ENCODE data around the gene EIF2AK3.
"Not testable (repeated sequence)": the region's sequence is repeated elsewhere in the genome, so short reads cannot be mapped to it uniquely, and the experiment has no call there.

Gene EIF2AK3

DNA sequence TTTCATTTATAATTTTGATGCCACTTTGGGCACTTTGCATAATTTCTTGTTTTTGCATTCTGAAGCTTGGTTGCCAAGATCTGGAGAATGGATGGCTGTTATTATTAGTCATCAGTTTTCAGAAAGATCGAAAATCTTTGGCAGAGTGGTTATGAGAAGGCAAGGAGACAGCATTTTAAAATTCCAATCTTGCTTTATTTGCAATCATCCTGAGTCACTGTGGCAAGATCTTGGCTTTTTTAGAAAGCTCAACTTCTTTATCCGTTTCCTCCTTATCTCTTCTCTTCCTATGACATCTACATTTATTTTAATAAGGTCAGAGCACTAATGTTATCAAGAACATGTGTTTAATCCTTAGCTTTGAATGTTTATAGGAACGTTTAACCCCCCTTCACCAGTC, 31.1 kb upstream of the EIF2AK3 start:
- H3K79me2 ChIP-seq (ENCODE audit: control insufficient read depth, insufficient read depth, low read length, unreplicated experiment), result no peaks in the 10 kb centered on the region
- peak overlapping the region; percentile 86 for H3K27ac ChIP-seq (ENCODE audit: low read depth, low read length)
- peak overlapping the region; percentile 27 for H3K4me3 ChIP-seq (ENCODE audit: low read depth, low read length)
- peaks cover 43% of the 10 kb centered on the region for H3K4me1 ChIP-seq (ENCODE audit: control insufficient read depth, insufficient read depth, low read length, unreplicated experiment)
- no peaks in the 10 kb centered on the region for H3K27me3 ChIP-seq (ENCODE audit: insufficient read depth, low read length)
- peak overlapping the region; percentile 26 for H2AFZ ChIP-seq (ENCODE audit: low read length, unreplicated experiment)
- H3K36me3 ChIP-seq (ENCODE audit: insufficient read depth, low read length), result no peaks in the 10 kb centered on the region

DNA sequence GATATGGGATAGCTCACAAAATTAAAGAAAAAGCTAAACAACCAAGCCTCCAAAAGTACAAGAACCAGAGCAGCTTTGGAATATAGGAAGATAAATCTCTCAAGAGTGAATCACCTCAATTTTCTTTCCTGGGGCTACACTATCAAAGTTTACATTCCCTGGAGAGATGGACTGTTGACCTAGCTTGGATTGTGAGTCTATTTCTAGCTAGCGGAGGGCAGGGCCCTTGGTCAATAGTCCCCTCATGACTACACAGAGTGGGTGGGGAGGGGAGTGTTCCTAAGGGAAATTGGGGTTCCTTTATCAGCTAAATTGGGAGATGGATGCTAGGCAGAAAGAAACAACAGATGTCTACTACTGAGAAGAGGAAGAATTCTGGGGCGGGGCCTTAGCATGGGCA, 29.9 kb upstream of the EIF2AK3 start:
- Histone ChIP-seq H3K4me3 (ENCODE audit: low read depth, low read length) (peak overlapping the region; percentile 50; the same call in 1 of the 2 replicates), H2AFZ (ENCODE audit: low read length, unreplicated experiment) (peak overlapping the region; percentile 98), H3K36me3 (ENCODE audit: insufficient read depth, low read length) (no peaks in the 10 kb centered on the region), H3K79me2 (ENCODE audit: control insufficient read depth, insufficient read depth, low read length, unreplicated experiment) (no peaks in the 10 kb centered on the region), H3K4me1 (ENCODE audit: control insufficient read depth, insufficient read depth, low read length, unreplicated experiment) (peaks cover 43% of the 10 kb centered on the region), H3K27ac (ENCODE audit: low read depth, low read length) (peak overlapping the region; percentile 86), H3K27me3 (ENCODE audit: insufficient read depth, low read length) (no peaks in the 10 kb centered on the region)

DNA sequence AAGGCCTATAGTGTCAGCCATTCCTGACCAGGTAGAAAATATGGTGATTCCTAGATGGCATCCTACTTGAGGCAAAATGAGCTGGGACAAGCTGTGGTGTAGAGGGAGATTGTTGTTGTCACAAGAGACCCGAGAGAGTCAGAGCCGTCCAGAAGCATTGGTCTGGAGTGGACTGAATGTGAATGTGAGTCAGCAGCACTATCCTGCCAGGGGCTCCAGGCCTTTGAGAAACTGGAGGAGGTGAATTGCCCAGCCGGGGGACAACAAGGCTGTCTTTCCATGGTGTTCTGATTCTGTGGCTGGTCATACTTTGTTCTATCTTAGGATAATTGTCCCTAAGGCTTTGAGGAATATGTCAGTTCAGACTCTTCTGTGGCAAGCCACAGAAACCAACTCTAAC, 29.4 kb upstream of the EIF2AK3 start:
- H2AFZ ChIP-seq (ENCODE audit: low read length, unreplicated experiment), result peak overlapping the region; percentile 98
- no peaks in the 10 kb centered on the region; the same call in 1 of the 2 replicates for H3K27me3 ChIP-seq (ENCODE audit: insufficient read depth, low read length)
- H3K36me3 ChIP-seq (ENCODE audit: insufficient read depth, low read length), result no peaks in the 10 kb centered on the region

DNA sequence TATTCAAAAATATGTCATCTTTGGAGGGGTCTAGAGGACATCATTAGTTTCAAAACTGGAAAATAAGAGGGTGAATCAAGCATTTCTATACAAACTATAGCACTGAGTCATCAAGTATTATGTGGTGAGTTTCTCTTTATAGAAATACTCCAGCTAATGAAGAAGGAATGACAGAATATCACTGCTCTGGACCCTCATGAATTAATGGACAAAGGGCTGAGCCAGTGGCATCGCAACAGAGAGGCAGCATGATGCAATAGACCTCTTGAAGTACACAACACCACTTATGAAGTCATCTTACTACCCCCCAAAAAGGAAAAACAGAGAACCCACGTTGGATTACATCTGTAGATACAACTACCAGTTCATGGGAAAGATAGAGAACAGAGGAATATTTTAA, 27.4 kb upstream of the EIF2AK3 start:
- Histone ChIP-seq H3K36me3 (ENCODE audit: insufficient read depth, low read length) (no peaks in the 10 kb centered on the region), H3K4me1 (ENCODE audit: control insufficient read depth, insufficient read depth, low read length, unreplicated experiment) (peaks cover 38% of the 10 kb centered on the region), H3K4me3 (ENCODE audit: low read depth, low read length) (no peak overlapping the region), H3K79me2 (ENCODE audit: control insufficient read depth, insufficient read depth, low read length, unreplicated experiment) (no peaks in the 10 kb centered on the region), H3K27me3 (ENCODE audit: insufficient read depth, low read length) (no peaks in the 10 kb centered on the region; the same call in 1 of the 2 replicates), H2AFZ (ENCODE audit: low read length, unreplicated experiment) (no peak overlapping the region), H3K27ac (ENCODE audit: low read depth, low read length) (peak overlapping the region; percentile 58)

More for the DNA sequence above, 29.4 kb upstream of the EIF2AK3 start:
- H3K79me2 ChIP-seq (ENCODE audit: control insufficient read depth, insufficient read depth, low read length, unreplicated experiment), result no peaks in the 10 kb centered on the region
- H3K27ac ChIP-seq (ENCODE audit: low read depth, low read length), result peak overlapping the region; percentile 86
- peaks cover 43% of the 10 kb centered on the region for H3K4me1 ChIP-seq (ENCODE audit: control insufficient read depth, insufficient read depth, low read length, unreplicated experiment)
- peak overlapping the region; percentile 50 for H3K4me3 ChIP-seq (ENCODE audit: low read depth, low read length)

DNA sequence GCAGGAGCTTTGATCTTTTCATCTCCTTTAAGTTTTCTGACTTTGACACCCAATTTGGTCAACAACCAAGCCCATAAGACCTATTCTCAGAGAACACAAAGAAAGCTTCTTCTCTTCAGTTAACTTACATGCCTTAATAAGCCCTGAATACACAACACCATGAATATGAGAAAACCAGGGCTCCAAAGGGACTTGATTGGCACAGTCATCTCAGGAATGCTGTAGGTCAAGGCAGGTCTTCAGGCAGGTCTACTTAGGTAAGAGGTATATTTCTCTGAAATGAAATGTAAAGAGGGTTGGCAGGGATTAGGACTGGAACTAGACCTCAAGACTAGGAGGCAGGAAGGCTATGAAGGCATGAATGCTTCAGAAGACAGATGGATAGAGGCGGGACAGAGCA, 24.4 kb upstream of the EIF2AK3 start:
- Histone ChIP-seq H2AFZ (ENCODE audit: low read length, unreplicated experiment) (no peak overlapping the region), H3K27ac (ENCODE audit: low read depth, low read length) (no peak overlapping the region), H3K4me3 (ENCODE audit: low read depth, low read length) (no peak overlapping the region), H3K4me1 (ENCODE audit: control insufficient read depth, insufficient read depth, low read length, unreplicated experiment) (peaks cover 10% of the 10 kb centered on the region), H3K79me2 (ENCODE audit: control insufficient read depth, insufficient read depth, low read length, unreplicated experiment) (no peaks in the 10 kb centered on the region), H3K36me3 (ENCODE audit: insufficient read depth, low read length) (no peaks in the 10 kb centered on the region), H3K27me3 (ENCODE audit: insufficient read depth, low read length) (no peaks in the 10 kb centered on the region; the same call in 1 of the 2 replicates)

DNA sequence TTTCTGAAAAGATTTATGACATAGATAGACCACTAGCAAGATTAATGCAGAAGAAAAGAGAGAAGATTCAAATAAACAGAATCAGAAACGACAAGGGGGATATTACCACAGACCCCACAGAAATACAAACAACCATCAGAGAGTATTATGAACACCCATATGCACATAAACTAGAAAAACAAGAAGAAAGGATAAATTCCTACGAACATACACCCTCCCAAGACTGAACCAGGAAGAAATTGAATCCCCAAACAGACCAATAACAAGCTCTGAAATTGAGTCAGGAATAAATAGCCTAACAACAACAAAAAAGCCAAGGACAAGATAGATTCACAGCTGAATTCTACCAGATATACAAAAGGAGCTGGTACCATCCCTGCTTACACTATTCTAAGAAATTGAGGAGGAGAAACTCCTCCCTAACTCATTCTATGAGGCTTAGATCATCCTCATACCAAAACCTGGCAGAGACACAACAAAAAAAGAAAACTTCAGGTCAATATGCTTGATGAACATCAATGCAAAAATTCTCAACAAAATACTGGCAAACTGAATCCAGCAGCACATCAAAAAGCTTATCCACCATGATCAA, 18.1 kb upstream of the EIF2AK3 start:
- H3K4me3 ChIP-seq (ENCODE audit: low read depth, low read length); H3K27ac ChIP-seq (ENCODE audit: low read depth, low read length); H3K27me3 ChIP-seq (ENCODE audit: insufficient read depth, low read length); H3K36me3 ChIP-seq (ENCODE audit: insufficient read depth, low read length); H3K4me1 ChIP-seq (ENCODE audit: control insufficient read depth, insufficient read depth, low read length, unreplicated experiment); H2AFZ ChIP-seq (ENCODE audit: low read length, unreplicated experiment); H3K79me2 ChIP-seq (ENCODE audit: control insufficient read depth, insufficient read depth, low read length, unreplicated experiment): not testable (repeated sequence)

DNA sequence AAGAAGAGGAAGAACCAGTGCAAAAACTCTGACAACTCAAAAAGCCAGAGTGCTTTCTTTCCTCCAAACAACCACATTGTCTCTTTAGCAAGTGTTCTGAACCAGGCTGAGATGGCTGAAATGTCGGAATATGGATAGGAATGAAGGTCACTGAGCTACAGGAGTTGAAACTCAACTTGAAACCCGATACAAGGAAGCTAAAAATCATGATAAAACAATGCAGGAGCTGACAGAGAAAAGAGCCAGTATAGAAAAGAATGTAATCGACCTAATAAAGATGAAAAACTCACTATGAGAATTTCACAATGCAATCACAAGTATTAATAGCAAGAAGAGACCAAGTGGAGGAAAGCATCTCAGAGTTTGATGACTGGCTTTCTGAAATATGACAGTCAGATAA, 15.0 kb upstream of the EIF2AK3 start:
- Histone ChIP-seq H3K27ac (ENCODE audit: low read depth, low read length) (no peak overlapping the region), H3K4me1 (ENCODE audit: control insufficient read depth, insufficient read depth, low read length, unreplicated experiment) (peaks cover 27% of the 10 kb centered on the region), H3K27me3 (ENCODE audit: insufficient read depth, low read length) (no peaks in the 10 kb centered on the region), H3K36me3 (ENCODE audit: insufficient read depth, low read length) (no peaks in the 10 kb centered on the region), H2AFZ (ENCODE audit: low read length, unreplicated experiment) (no peak overlapping the region), H3K4me3 (ENCODE audit: low read depth, low read length) (no peak overlapping the region), H3K79me2 (ENCODE audit: control insufficient read depth, insufficient read depth, low read length, unreplicated experiment) (no peaks in the 10 kb centered on the region)

DNA sequence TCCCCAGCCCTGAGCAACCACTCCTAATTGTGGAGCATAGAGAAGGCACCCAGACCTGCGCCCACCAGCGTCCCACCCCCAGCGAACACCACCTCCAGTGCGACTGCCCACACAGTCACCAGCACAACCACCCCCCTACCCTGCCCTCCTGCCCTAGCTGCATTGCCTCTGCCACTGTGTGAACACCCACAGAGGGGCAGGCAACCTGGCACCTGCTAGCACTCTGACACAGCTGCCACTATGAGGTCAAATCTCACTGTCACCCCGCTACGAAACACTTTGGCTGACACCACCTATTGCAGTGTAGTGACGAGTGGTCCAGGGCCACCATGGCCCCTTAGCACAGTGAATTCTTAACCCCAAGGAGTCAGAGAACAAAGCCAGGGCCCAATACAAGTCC, 14.1 kb upstream of the EIF2AK3 start:
- Histone ChIP-seq H3K27ac (ENCODE audit: low read depth, low read length) (no peak overlapping the region), H3K4me1 (ENCODE audit: control insufficient read depth, insufficient read depth, low read length, unreplicated experiment) (peaks cover 28% of the 10 kb centered on the region), H3K27me3 (ENCODE audit: insufficient read depth, low read length) (no peaks in the 10 kb centered on the region), H3K79me2 (ENCODE audit: control insufficient read depth, insufficient read depth, low read length, unreplicated experiment) (no peaks in the 10 kb centered on the region), H2AFZ (ENCODE audit: low read length, unreplicated experiment) (no peak overlapping the region), H3K36me3 (ENCODE audit: insufficient read depth, low read length) (no peaks in the 10 kb centered on the region), H3K4me3 (ENCODE audit: low read depth, low read length) (no peak overlapping the region)

DNA sequence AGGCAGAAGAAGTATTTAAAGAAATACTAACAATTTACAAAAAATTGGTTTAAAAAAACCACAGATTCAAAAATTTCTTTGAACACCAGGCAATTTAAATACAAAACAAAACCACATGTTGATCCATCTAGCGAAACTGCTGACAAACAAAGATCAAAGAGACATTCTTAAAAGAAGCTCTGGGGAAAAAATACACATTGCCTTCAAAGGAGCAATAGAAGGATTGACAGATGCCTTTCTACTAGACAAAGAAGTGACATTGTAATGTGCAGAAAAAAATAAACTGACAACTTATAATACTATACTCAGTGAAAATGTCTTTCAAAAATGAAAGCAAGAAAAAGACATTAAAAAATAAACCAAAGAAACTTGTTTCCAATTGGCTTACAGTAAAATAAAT, 12.6 kb upstream of the EIF2AK3 start:
- H3K4me3 ChIP-seq (ENCODE audit: low read depth, low read length), result no peak overlapping the region
- H3K79me2 ChIP-seq (ENCODE audit: control insufficient read depth, insufficient read depth, low read length, unreplicated experiment), result no peaks in the 10 kb centered on the region
- no peaks in the 10 kb centered on the region for H3K27me3 ChIP-seq (ENCODE audit: insufficient read depth, low read length)
- H2AFZ ChIP-seq (ENCODE audit: low read length, unreplicated experiment), result no peak overlapping the region
- H3K27ac ChIP-seq (ENCODE audit: low read depth, low read length), result no peak overlapping the region
- peaks cover 23% of the 10 kb centered on the region for H3K4me1 ChIP-seq (ENCODE audit: control insufficient read depth, insufficient read depth, low read length, unreplicated experiment)
- no peaks in the 10 kb centered on the region for H3K36me3 ChIP-seq (ENCODE audit: insufficient read depth, low read length)

DNA sequence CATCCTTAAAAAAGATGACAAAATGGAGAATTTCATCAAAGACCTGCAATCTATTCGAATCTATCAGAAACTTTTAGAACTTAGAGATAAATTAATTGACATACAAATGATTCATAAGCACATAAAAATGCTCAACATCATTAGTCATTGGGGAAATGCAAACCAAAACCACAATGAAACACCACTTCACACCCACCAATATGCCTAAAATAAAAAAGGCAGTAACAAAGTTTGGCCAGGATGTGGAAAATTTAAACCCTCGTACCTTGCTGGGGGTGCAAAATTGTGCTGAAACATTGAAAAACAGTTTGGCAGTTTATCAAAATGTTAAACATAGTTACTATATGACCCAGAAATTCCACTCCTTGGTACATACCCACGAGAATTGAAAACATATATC, 11.5 kb upstream of the EIF2AK3 start:
- Histone ChIP-seq H3K36me3 (ENCODE audit: insufficient read depth, low read length) (no peaks in the 10 kb centered on the region), H3K4me3 (ENCODE audit: low read depth, low read length) (no peak overlapping the region), H3K27me3 (ENCODE audit: insufficient read depth, low read length) (no peaks in the 10 kb centered on the region), H3K79me2 (ENCODE audit: control insufficient read depth, insufficient read depth, low read length, unreplicated experiment) (no peaks in the 10 kb centered on the region), H3K4me1 (ENCODE audit: control insufficient read depth, insufficient read depth, low read length, unreplicated experiment) (peaks cover 23% of the 10 kb centered on the region), H2AFZ (ENCODE audit: low read length, unreplicated experiment) (no peak overlapping the region), H3K27ac (ENCODE audit: low read depth, low read length) (no peak overlapping the region)

DNA sequence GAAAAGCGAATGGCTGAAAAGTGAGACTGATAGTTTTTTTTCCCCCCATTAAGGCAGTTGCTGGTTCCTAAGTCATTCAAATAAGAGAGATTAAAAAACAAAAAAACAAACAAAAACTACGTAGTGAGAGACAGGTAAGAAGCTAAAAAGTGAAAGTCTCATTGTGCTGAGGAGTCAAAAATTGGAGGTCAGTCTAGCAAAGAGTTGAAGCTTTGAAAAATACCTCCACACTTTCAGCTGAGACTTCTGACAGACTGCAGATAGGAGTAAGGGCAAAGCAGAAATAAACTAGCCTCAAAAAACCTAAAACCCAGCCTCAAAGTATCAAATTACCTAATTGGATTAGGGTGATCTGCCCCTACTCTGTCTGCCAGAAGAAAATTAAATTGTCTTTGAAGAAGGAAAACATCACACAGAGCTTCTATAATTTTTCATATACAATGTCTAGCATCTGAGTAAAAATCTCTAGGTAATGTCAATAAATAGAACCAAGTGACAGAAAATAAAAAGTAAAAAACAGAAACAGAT, 10.9 kb upstream of the EIF2AK3 start:
- no peaks in the 10 kb centered on the region for H3K27me3 ChIP-seq (ENCODE audit: insufficient read depth, low read length)
- no peak overlapping the region for H3K4me3 ChIP-seq (ENCODE audit: low read depth, low read length)
- no peak overlapping the region for H2AFZ ChIP-seq (ENCODE audit: low read length, unreplicated experiment)
- no peak overlapping the region for H3K27ac ChIP-seq (ENCODE audit: low read depth, low read length)
- H3K36me3 ChIP-seq (ENCODE audit: insufficient read depth, low read length), result no peaks in the 10 kb centered on the region
- H3K4me1 ChIP-seq (ENCODE audit: control insufficient read depth, insufficient read depth, low read length, unreplicated experiment), result peaks cover 23% of the 10 kb centered on the region
- H3K79me2 ChIP-seq (ENCODE audit: control insufficient read depth, insufficient read depth, low read length, unreplicated experiment), result no peaks in the 10 kb centered on the region
